GM18868 (cell line): ENCODE measurements around the gene NQO2.
"Not testable (repeated sequence)": the region's sequence is repeated elsewhere in the genome, so short reads cannot be mapped to it uniquely, and the experiment has no call there.

Source experiments
- ATAC-seq: cut with Tn5 transposase; IDR thresholded peaks from one replicate; pipeline ENCODE4 v1.9.1; 2021; ENCODE audit warnings: mild to moderate bottlenecking, moderate library complexity; ENCODE audit not compliant: unreplicated experiment

The NQO2 gene

GRCh38 chr6:3036861-3037637 is 37.4 kb downstream of the NQO2 start:
- no peak for ATAC-seq

- ATAC-seq: no peak
These were observed 38.1 kb downstream of the NQO2 start for GRCh38 chr6:3037638-3038365.

GRCh38 chr6:3039384-3039783 is 39.7 kb downstream of the NQO2 start:
- ATAC-seq: no peak

GRCh38 chr6:3041147-3041546 is 41.5 kb downstream of the NQO2 start:
- no peak for ATAC-seq

- no peak for ATAC-seq
These were observed 41.9 kb downstream of the NQO2 start for GRCh38 chr6:3041606-3042005.

GRCh38 chr6:3045369-3045768 is 45.7 kb downstream of the NQO2 start:
- ATAC-seq: no peak

- no peak for ATAC-seq
These were observed 46.1 kb downstream of the NQO2 start for GRCh38 chr6:3045777-3046176.

- ATAC-seq: no peak
These were observed 46.6 kb downstream of the NQO2 start for GRCh38 chr6:3046295-3046694.

GRCh38 chr6:3048009-3048408 is 48.3 kb downstream of the NQO2 start:
- not testable (repeated sequence) for ATAC-seq

GRCh38 chr6:3052481-3053230 is 53.0 kb downstream of the NQO2 start:
- ATAC-seq: no peak

GRCh38 chr6:3053231-3053508 is 53.5 kb downstream of the NQO2 start:
- ATAC-seq: no peak

GRCh38 chr6:3054229-3055157 is 54.8 kb downstream of the NQO2 start:
- not testable (repeated sequence) for ATAC-seq

GRCh38 chr6:3055158-3055499 is 55.4 kb downstream of the NQO2 start:
- ATAC-seq: not testable (repeated sequence)

- ATAC-seq: no peak
These were observed 57.5 kb downstream of the NQO2 start for GRCh38 chr6:3057063-3057770.

GRCh38 chr6:3058957-3059356 is 59.3 kb downstream of the NQO2 start:
- ATAC-seq: no peak

GRCh38 chr6:3060092-3060491 is 60.4 kb downstream of the NQO2 start:
- not testable (repeated sequence) for ATAC-seq

GRCh38 chr6:3061501-3061941 is 61.8 kb downstream of the NQO2 start:
- ATAC-seq: no peak

GRCh38 chr6:3063340-3063732 is 63.6 kb downstream of the NQO2 start:
- ATAC-seq: not testable (repeated sequence)

GRCh38 chr6:3063733-3064700 is 64.3 kb downstream of the NQO2 start:
- ATAC-seq: peak; percentile 69
